GM12874 (cell line): ENCODE data around the gene DNM3.

Experiments used
- TF ChIP-seq, protein P1 (sequence below): IDR thresholded peaks from 2 replicates; pipeline ENCODE4 v1.5.1; 2011; ENCODE audit warnings: low read depth, mild to moderate bottlenecking, control low read depth, low read length, moderate library complexity; ENCODE audit not compliant: insufficient read depth

DNM3 gene

DNA sequence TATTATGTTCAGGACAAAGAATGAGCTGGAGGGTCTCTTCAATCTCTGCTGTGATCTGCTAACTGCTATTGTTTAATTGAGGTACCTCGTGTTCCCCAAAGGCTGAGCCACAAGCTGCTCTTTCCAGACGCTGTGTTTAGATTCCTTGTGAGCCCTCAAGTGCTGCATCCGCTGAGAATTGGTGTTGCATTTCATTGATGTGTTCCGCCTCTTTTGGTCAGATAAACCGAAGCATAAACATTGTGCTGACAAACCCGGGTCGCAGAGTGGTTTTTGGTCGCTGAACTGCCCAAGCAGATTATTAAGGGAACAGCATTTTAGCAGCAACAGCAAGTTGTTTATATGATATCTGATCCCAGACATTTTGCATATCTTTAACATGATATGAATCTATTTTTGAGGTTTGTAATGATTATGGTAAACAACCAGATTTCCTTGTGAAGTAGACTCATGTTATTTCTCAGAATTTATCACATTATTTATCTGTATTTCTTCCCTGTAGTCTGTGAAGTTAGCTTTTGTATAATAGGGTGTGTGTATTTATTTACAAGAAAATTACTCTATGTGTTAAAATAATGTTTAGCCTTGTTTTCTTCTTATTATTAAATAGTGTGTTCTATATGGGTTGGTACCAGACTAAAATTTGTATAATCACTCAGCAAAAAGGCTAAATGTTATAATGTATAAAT lies 362.0 kb downstream of the DNM3 start:
- TF ChIP-seq, protein P1, sequence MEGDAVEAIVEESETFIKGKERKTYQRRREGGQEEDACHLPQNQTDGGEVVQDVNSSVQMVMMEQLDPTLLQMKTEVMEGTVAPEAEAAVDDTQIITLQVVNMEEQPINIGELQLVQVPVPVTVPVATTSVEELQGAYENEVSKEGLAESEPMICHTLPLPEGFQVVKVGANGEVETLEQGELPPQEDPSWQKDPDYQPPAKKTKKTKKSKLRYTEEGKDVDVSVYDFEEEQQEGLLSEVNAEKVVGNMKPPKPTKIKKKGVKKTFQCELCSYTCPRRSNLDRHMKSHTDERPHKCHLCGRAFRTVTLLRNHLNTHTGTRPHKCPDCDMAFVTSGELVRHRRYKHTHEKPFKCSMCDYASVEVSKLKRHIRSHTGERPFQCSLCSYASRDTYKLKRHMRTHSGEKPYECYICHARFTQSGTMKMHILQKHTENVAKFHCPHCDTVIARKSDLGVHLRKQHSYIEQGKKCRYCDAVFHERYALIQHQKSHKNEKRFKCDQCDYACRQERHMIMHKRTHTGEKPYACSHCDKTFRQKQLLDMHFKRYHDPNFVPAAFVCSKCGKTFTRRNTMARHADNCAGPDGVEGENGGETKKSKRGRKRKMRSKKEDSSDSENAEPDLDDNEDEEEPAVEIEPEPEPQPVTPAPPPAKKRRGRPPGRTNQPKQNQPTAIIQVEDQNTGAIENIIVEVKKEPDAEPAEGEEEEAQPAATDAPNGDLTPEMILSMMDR, result no peak

DNA sequence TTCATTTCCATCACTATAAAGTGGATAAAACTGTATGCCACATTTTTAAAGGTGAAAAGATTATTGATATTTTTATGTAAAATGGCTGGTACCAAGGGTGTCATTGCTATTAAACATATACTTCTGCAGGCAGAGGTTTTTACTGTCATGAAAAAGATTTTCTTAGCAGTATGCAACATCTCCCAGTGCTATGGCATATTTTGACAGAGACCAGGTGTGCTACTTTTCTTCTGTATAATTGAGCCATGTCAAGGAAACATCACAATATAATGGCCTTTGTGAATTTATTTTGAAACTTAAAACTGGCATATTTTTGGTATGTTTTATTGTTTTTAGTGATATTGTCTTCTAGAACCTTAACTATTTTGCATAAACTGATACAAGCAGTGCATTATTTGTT lies 362.6 kb downstream of the DNM3 start:
- TF ChIP-seq, protein P1, result no peak

DNA sequence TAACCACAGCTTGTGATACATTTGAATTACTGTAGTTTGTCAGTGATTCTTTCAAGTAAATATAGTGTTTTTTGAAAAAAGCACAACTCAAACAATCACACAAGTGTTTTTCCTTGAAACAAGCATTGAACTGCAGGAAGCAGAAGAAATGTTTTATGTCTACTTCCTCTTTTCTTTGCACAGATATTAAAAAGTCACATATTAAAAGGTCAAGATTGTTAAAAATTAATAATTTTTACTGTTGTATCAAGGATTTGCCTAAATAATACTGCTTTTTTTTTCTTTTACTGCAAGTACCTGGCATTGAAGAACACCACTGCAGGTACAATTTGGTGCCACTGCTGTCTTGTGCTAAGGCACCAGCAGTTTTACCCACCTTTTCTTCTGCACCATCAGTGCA lies 365.0 kb downstream of the DNM3 start:
- TF ChIP-seq, protein P1, result no peak

DNA sequence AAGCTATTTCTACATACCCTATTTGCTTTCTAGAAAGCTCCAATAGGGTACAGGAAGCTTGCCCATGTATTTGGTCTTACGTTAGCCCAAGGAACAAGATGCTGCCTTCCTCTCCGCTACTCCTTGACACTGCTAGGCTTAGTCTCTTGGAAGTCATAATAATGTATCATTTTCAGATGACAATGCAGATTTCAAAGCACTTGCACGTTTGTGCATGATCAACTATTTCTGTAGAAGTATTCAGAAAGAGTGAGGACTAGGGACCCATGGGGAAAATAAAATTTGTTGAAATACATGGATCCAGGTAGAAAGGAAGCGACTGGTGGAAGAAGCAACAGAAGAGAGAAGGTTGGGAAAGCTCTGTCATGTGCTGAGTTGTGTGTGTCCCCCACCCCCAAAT lies 367.3 kb downstream of the DNM3 start:
- TF ChIP-seq, protein P1, result no peak

DNA sequence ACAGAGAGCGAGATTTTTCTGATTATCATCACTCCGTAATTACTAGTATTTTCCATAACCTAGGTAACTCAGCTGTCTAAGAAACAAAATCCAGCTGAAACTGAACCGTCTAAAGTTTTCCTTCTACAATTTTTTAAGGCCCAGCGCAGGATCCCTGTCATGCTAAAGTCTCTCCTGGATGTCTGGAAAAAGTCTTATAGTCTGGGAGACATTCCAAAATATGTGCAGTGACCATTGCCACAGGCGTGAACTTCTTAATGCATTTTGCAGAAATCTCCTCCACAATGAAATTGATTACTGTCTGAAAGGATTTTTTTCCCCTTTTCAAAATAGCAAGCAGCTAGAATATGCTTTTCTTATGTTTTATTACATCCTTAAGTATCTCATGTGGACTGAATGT lies 369.9 kb downstream of the DNM3 start:
- TF ChIP-seq, protein P1, result no peak

DNA sequence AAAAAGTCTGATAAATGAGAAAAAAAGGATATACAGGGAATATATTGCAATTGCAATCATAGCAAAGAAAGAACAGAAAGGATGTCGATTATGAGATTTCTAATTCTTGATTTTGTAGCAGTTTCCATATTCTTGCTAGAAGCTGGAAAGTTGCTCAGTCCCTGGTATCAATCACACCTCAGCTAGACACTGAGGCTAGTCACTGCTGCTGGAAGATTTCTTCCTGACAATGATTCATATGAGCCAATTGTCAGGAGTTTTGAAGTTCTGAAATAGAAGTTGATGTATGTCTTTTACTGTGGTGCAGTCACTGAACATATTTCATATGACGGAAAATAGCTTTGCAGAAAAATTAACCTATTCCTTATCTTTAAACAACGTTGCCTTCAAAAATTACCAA lies 370.8 kb downstream of the DNM3 start:
- TF ChIP-seq, protein P1, result no peak

DNA sequence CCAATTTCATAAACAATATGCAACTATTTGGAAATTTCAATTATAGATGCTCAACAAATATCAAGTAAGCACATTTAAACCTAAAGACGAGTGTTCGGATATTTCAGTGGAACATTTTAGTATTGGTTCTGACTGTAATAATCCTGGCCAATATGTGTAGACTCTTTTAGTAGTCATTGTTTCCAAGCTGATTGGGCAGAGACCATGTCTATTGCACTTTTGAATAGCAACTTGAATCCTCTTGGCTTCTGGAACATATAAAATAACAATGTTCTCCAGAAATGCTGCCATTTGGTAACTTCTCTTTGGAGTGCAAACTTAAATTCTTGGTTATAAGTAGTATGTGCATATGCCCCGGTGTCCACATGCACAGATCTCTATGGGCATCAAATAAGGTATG lies 373.7 kb downstream of the DNM3 start:
- TF ChIP-seq, protein P1, result no peak

DNA sequence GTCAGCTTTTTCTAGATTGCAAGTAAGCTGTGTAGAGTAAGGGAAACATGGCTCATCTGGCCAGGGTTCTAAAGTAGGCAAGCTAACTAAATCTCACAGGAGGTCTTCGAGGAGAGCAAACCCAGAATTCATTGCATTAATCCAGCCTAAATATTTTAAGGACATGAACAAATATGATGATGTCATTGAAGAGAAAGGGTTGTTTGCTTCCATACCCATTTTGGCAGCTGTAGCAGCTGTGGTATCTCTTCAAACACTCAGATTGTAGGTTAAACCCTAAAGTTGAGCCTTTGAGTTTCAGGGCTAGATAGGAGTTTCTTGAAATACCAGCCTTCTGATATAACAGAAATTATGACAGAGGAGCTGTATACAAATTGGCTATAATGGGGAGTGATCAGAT lies 378.7 kb downstream of the DNM3 start:
- TF ChIP-seq, protein P1, result no peak
